Muscle of leg (tissue), 11 donors: Measurements from ENCODE around the gene SLPI. TPM values are rescaled to one million over a fixed set of nuclear protein-coding genes. Genes with fewer than 3 reads are reported as not detected.

Source experiments
- DNase-seq: peaks from one replicate; pipeline ENCODE4 v3.0.0; 2013
- H3K27ac ChIP-seq: one replicate; pipeline ENCODE4 v1.5.1; 2013; ENCODE audit warnings: mild to moderate bottlenecking, low read length, control low read depth
- H3K27me3 ChIP-seq: one replicate; pipeline ENCODE4 v1.6.1; 2013; ENCODE audit warnings: low read length; ENCODE audit not compliant: control insufficient read depth, insufficient read depth
- H3K36me3 ChIP-seq: one replicate; pipeline ENCODE4 v1.6.1; 2013; ENCODE audit warnings: low read length; ENCODE audit not compliant: control insufficient read depth, insufficient read depth
- H3K4me1 ChIP-seq: one replicate; pipeline ENCODE4 v1.6.1; 2013; ENCODE audit warnings: low read length; ENCODE audit not compliant: control insufficient read depth, insufficient read depth
- H3K4me3 ChIP-seq: one replicate; pipeline ENCODE4 v1.5.1; 2013; ENCODE audit warnings: low read length, control low read depth
- H3K9me3 ChIP-seq: replicated peaks from 2 replicates; pipeline ENCODE4 v1.6.1; 2013; ENCODE audit warnings: low read depth, low read length; ENCODE audit not compliant: control insufficient read depth
- WGBS: methylation state at CpG from one replicate; pipeline ENCODE4 v1.1.5; 2013; ENCODE audit warnings: missing lambda C conversion rate; ENCODE audit not compliant: insufficient coverage; 5-methylcytosine and 5-hydroxymethylcytosine counted together
- polyA plus RNA-seq, 8 donors: library from polyadenylated mRNA; unstranded; fragments of 120-200 nt; gene quantifications; one replicate each; pipeline versions ENCODE4 v1.2.1 to v1.2.3, GENCODE V29; 2013; ENCODE audit warnings: inconsistent platforms in 1 of 8, low replicate concordance in 1 of 8; ENCODE audit not compliant: insufficient read length in 8 of 8, insufficient read depth in 1 of 8
- total RNA-seq: library from RNA; stranded (reverse); fragments of 120-200 nt; gene quantifications from one replicate; pipeline ENCODE4 v1.2.4, GENCODE V29; 2013

The SLPI gene
- total and polyA plus RNA-seq, 9 donors: 0.13 to 0.89 (median 0.46) TPM; not detected in 3

DNA sequence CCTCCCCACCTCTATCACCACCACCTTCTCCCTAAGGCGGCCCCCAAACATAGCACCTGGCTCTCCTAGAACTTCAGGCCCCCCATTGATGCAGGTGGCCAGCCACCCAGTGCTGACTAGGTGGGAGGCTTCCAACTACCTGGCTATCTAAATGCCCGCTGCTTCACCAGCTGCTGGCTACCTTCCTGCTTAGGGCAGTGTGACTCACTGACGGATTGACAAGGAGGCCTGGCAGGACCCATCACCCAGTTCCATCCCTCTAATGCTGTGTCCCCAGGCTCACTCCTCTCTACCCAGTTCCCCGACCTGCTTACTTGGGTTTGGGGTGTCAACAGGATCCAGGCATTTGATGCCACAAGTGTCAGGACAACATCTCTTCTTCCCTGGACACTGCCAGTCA lies 1.1 kb downstream of the SLPI start:
- Histone ChIP-seq H3K4me3 (no peak overlapping the region), H3K27ac (no peak overlapping the region), H3K36me3 (no peaks in the 10 kb centered on the region), H3K27me3 (peaks cover 4% of the 10 kb centered on the region), H3K4me1 (no peaks in the 10 kb centered on the region), H3K9me3 (no peaks in the 10 kb centered on the region)
- 71% methylated on average over 4 of the region's 4 CpGs for whole genome bisulfite sequencing
- DNase-seq: no peak

DNA sequence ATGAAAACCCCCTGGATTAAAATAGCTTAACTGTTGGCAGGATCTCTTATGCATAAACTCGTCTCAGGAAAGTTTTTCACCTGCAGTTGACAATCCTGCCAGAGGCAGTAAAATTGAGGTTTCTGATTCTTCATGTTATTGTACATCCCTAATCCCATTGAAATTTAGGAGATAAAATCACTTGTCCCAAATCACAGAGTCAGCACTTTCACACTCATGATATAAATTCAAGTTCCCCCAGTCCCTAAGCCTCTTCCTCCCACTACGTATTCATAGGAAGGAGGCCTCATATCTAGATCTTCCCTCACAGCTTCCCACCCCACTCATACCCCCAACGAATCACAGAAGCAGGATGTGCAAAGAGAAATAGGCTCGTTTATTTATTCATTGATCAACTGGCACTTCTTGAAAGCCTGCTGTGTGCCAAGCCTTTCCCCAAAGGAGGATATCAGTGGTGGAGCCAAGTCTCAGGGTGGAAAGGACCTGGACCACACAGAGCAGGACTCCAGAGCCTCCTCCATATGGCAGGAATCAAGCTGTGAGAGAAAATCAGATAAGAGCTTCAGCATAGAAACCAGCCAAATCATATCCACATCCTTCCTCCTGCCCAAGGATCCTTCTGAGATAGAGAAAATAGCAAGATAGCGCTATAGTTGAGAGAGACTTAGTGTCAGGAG lies 2.3 kb downstream of the SLPI start:
- Histone ChIP-seq H3K9me3 (no peaks in the 10 kb centered on the region), H3K27me3 (peaks cover 4% of the 10 kb centered on the region), H3K36me3 (no peaks in the 10 kb centered on the region), H3K4me1 (no peaks in the 10 kb centered on the region), H3K4me3 (no peak overlapping the region), H3K27ac (no peak overlapping the region)
- DNase-seq: no peak
- WGBS: 40% methylated on average over 2 of the region's 5 CpGs

DNA sequence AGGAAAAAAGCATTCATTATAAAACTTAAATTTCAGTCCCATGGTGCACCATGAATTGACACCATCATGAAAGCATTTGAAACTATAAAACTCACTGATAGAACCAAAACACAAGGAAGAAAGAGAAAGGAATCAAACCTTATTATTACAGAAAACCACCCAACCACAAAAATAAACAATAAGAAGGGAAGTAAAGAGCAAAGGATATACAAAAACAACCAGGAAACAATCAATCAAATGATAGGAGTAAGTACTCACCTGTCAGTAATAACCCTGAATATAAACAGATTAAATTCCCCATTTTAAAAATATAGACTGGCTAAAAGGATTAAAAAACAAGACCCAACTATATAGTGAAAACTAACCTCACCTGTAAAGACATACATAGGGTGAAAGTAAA lies 5.8 kb downstream of the SLPI start:
- Histone ChIP-seq H3K4me1 (no peaks in the 10 kb centered on the region), H3K9me3 (no peaks in the 10 kb centered on the region), H3K27me3 (peaks cover 7% of the 10 kb centered on the region)

DNA sequence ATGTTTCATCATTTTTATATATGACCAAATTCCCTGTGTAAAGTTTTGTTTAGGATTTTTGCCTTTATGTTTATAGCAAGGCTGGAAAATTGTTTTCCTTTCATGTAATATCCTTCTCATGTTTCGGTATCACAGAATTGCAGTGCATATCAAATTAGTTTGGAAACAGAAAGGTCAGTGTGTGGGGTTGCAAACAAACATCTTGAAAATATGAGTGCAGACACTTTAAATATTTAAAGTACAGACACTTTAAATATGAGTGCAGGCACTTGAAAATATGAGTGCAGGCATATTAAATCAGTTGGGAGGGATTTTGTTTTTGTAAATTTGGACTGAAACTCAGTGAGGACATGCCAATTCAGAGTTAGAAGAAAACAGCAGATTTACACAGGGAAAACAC lies 6.5 kb downstream of the SLPI start:
- H3K9me3 ChIP-seq: no peaks in the 10 kb centered on the region
- WGBS: no CpG with 5 or more reads among the region's 1 CpG
- no peaks in the 10 kb centered on the region for H3K36me3 ChIP-seq
- H3K4me3 ChIP-seq: no peak overlapping the region
- no peaks in the 10 kb centered on the region for H3K4me1 ChIP-seq
- H3K27me3 ChIP-seq: peaks cover 6% of the 10 kb centered on the region
- H3K27ac ChIP-seq: no peak overlapping the region
- DNase-seq: no peak

More for the DNA sequence above, 5.8 kb downstream of the SLPI start:
- DNase-seq: no peak
- Histone ChIP-seq H3K27ac (no peak overlapping the region), H3K4me3 (no peak overlapping the region), H3K36me3 (no peaks in the 10 kb centered on the region)

DNA sequence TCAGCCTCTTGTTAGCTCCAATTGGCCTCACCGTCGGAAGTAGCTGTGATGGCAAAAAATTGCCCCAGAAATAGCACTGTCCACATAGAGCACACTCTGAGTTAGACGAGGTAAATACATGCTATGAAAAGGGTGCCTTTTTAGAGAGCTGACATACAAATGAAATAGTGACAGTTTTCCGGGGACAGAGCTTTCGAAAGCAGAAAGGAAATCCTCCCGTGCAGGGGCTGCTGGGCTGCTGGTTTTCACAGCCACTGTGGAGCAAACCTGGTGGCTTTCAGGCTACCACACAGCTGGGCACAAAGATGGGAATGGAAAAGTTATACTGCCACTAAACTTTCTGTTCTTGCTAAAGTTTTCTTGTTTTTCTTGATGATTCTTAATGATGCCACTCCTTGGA lies 8.3 kb downstream of the SLPI start:
- 26% methylated on average over 4 of the region's 6 CpGs for WGBS
- DNase-seq: no peak
- no peaks in the 10 kb centered on the region for H3K36me3 ChIP-seq
- no peaks in the 10 kb centered on the region for H3K9me3 ChIP-seq
- no peak overlapping the region for H3K4me3 ChIP-seq
- H3K27me3 ChIP-seq: peaks cover 5% of the 10 kb centered on the region
- no peak overlapping the region for H3K27ac ChIP-seq
- H3K4me1 ChIP-seq: no peaks in the 10 kb centered on the region

DNA sequence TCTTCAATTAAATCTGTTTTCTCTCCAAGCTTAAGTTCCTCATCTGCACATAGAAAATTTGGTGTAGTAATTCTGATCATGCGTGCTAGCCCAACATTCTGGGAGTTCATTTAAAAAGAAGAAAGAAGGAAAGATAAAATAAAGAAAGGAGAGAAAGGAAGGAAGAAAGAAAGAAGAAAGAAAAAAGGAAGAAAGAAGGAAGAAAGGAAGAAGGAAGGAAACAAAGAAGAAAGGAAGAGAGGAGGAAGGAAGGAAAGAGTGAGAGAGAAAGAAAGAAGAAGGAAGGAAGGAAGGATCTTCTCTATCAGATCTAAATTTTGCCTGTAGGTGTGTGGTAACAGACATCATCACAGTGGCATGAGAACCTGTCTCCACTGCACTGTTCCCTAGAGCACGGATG lies 16.2 kb downstream of the SLPI start:
- Histone ChIP-seq H3K27ac (no peak overlapping the region), H3K36me3 (no peaks in the 10 kb centered on the region), H3K4me1 (no peaks in the 10 kb centered on the region), H3K4me3 (no peak overlapping the region), H3K27me3 (peaks cover 2% of the 10 kb centered on the region), H3K9me3 (peaks cover 7% of the 10 kb centered on the region)
- WGBS: 100% methylated on average over 1 of the region's 2 CpGs
- DNase-seq: no peak

DNA sequence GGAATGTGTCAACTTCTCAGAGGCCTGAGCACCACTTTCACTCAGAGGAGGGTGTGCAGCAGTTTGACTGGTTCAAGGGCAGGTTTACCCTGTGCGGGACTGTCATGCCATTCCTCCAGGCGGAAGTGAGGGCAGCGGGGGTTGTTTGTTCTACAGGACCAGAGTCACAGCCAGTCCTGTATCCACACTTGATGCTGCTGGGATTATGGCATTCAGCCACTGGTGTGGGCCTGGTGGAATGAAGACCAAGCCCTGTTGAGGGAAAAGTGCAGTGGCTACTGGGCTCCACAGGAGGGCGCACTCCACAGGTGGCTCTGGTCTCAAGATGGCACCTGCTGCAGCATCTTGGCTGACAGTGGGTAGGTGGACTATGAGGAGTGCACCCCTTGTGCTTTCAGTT lies 18.4 kb downstream of the SLPI start:
- H3K27me3 ChIP-seq: no peaks in the 10 kb centered on the region
- 58% methylated on average over 4 of the region's 4 CpGs for WGBS

DNA sequence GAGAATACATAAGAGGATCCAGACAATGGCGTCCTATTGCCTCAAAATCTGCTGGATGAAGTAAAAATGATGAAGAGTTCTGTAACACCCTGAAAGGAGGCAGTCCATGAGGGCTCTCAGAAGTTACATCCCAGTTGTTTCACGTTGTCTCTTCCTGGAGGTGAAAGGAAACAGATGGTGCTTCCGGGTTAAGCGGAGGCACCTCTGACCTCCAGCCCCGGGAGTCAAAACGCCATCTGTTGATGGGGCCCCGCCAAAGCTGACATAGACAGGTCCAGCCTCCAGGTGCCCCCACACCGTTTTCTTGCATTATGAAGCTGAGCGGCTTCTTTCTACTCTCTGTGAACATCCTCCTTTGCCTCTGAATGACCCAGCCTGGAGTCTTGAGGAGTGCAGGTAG lies 23.7 kb downstream of the SLPI start:
- Histone ChIP-seq H3K36me3 (no peaks in the 10 kb centered on the region), H3K27me3 (peaks cover 5% of the 10 kb centered on the region), H3K4me3 (no peak overlapping the region), H3K4me1 (no peaks in the 10 kb centered on the region), H3K27ac (no peak overlapping the region), H3K9me3 (peaks cover 5% of the 10 kb centered on the region)
- WGBS: 59% methylated on average over 7 of the region's 9 CpGs
- DNase-seq: no peak

More for the DNA sequence above, 18.4 kb downstream of the SLPI start:
- H3K9me3 ChIP-seq: peaks cover 7% of the 10 kb centered on the region
- H3K4me1 ChIP-seq: no peaks in the 10 kb centered on the region
- DNase-seq: no peak
- no peak overlapping the region for H3K4me3 ChIP-seq
- H3K36me3 ChIP-seq: no peaks in the 10 kb centered on the region
- no peak overlapping the region for H3K27ac ChIP-seq

DNA sequence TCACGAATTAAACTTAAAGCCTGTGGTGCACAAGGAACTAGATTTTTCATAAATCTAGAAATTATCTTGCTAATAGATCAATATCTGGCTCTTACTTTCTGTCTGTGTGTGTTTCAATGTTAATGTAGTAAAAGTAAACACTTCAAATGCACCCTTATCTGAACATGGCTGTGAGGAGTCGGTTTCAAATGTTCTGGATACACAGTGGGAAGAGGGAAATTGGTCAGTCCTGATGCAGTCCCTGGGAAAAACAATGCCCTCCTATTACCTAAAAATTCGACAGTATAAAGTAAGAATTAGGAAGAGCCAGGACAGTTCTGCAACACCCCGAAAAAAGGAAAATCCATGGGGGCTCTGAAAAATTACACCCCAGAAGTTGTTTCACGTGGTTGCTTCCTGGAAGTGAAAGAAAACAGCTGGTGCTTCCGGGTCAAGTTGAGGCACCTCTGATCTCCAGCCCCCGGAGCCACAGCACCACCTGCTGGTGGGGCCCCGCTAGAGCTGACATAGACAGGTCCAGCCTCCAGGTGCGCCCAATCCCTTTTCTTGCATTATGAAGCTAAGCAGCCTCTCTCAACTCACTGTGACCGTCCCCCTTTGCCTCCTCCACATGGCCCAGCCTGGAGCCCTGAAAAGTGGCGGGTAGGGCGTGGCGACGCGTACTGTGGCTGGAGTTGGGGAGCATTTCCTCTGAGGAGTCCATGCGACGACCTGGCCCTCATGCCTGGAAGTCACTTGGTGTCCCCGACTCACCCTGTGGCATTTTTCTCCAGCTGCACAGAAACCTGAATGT lies 24.9 kb downstream of the SLPI start:
- 58% methylated on average over 10 of the region's 18 CpGs for WGBS
- peaks cover 5% of the 10 kb centered on the region for H3K27me3 ChIP-seq
- DNase-seq: no peak

DNA sequence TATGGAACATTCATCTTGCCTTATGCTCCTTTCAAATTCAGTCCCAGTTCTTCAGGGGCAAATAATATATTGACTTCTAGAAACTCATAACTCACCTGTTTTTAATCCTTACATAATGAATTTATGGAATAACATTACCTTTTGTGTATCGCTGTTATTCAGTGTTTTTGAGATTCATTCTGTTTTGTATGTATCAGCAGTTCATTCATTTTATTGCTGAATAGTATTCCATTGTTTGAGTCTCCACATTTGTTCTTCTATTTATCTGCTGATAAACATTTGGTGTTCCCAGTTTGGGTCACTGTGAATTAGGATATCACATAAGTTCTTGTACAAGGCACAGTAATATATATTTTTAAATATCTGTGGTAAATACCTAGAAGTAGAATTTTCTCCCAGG lies 28.1 kb downstream of the SLPI start:
- WGBS: no CpG with 5 or more reads among the region's 1 CpG
- Histone ChIP-seq H3K4me1 (no peaks in the 10 kb centered on the region), H3K9me3 (no peaks in the 10 kb centered on the region), H3K4me3 (no peak overlapping the region), H3K36me3 (no peaks in the 10 kb centered on the region), H3K27me3 (peaks cover 5% of the 10 kb centered on the region), H3K27ac (no peak overlapping the region)
- no peak for DNase-seq

More for the DNA sequence above, 24.9 kb downstream of the SLPI start:
- Histone ChIP-seq H3K4me1 (no peaks in the 10 kb centered on the region), H3K4me3 (no peak overlapping the region), H3K27ac (no peak overlapping the region), H3K9me3 (no peaks in the 10 kb centered on the region), H3K36me3 (no peaks in the 10 kb centered on the region)
